OCI-LY3 (cell line): ENCODE measurements around the gene PSMA6.

Experiments
- EZH2phosphoT487 ChIP-seq: fragments of 200-600 bp; shearing (Covaris generic); IDR thresholded peaks from 2 replicates; pipeline ENCODE4 v1.6.1; 2018; ENCODE audit warnings: antibody characterized with exemption, mixed run types, low read depth
- TF ChIP-seq, protein P1 (sequence below): fragments of 200-600, 300-600 bp; sonication (generic); IDR thresholded peaks from 2 replicates; pipeline ENCODE4 v1.5.1; 2014; ENCODE audit warnings: antibody characterized with exemption, low read length, low read depth

DNA sequence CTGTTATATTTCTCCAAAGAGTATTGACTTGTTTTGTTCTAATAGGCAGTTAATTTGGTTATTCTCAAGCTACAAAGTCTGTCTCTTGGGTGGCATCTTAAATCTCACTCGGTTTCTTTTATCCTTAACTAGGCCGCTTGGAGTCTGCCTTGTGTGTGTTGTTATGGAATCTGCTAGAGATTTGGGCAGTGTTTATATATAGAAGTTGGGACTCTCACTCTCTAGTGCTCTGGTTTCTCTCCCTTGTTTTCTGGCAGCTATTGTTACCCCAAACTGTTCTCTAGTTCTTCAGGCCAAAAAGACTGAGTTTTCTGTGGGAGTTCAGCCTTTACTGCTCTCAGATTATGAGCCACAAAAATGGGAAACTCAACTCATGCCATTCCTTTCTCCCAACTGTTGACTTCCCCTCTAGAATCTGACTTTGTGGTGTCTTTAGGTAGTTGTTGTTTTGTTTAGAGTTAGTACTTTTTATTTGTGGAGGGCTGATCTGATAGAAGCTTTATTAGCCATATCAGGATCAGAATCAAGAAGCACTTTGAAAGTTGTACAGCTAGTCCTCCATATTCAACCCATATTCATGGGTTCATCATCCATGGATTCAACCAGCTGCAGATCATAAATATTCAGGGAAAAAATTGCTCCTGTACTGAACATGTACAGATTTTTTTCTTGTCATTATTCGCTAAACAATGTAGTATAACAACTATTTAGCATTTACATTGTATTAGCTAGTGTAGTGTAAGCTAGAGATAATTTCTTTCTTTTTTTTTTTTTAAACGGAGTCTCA, 11.2 kb downstream of the PSMA6 start:
- TF ChIP-seq, protein P1, sequence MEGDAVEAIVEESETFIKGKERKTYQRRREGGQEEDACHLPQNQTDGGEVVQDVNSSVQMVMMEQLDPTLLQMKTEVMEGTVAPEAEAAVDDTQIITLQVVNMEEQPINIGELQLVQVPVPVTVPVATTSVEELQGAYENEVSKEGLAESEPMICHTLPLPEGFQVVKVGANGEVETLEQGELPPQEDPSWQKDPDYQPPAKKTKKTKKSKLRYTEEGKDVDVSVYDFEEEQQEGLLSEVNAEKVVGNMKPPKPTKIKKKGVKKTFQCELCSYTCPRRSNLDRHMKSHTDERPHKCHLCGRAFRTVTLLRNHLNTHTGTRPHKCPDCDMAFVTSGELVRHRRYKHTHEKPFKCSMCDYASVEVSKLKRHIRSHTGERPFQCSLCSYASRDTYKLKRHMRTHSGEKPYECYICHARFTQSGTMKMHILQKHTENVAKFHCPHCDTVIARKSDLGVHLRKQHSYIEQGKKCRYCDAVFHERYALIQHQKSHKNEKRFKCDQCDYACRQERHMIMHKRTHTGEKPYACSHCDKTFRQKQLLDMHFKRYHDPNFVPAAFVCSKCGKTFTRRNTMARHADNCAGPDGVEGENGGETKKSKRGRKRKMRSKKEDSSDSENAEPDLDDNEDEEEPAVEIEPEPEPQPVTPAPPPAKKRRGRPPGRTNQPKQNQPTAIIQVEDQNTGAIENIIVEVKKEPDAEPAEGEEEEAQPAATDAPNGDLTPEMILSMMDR = no peak
- no peak for TF ChIP-seq EZH2phosphoT487
